Kidney epithelial cell (primary cell): ENCODE results near the gene KBTBD7. TPM values are rescaled to one million over a fixed set of nuclear protein-coding genes. Genes with fewer than 3 reads are reported as not detected.

ENCODE experiments used
- DNase-seq: peaks from one replicate; pipeline ENCODE4 v3.0.0-alpha.2; 2010; ENCODE audit warnings: low read depth
- H3K27me3 ChIP-seq: 2 replicates; pipeline ENCODE4 v1.6.0; 2011; ENCODE audit warnings: low read length; ENCODE audit not compliant: control insufficient read depth, insufficient read depth
- H3K36me3 ChIP-seq: 2 replicates; pipeline ENCODE4 v1.5.1; 2011; ENCODE audit warnings: low read length; ENCODE audit not compliant: control insufficient read depth, insufficient read depth
- H3K4me3 ChIP-seq: 2 replicates; pipeline ENCODE4 v1.5.1; 2011; ENCODE audit warnings: low read depth, mild to moderate bottlenecking, control low read depth, low read length
- total RNA-seq: library from RNA; depleted of rRNA; stranded (reverse); fragments of >200 nt; gene quantifications from 2 replicates; pipeline ENCODE4 v1.2.3, GENCODE V29; 2015
- TF ChIP-seq, protein P1 (sequence below): IDR thresholded peaks from 2 replicates; pipeline ENCODE4 v1.5.1; 2011; ENCODE audit warnings: mild to moderate bottlenecking, moderate library complexity, low read length, control low read depth, inconsistent platforms; ENCODE audit not compliant: insufficient read depth, poor library complexity, severe bottlenecking

KBTBD7 gene
- total RNA-seq, 1 donor from 2014 or later, result 3.3 TPM

DNA sequence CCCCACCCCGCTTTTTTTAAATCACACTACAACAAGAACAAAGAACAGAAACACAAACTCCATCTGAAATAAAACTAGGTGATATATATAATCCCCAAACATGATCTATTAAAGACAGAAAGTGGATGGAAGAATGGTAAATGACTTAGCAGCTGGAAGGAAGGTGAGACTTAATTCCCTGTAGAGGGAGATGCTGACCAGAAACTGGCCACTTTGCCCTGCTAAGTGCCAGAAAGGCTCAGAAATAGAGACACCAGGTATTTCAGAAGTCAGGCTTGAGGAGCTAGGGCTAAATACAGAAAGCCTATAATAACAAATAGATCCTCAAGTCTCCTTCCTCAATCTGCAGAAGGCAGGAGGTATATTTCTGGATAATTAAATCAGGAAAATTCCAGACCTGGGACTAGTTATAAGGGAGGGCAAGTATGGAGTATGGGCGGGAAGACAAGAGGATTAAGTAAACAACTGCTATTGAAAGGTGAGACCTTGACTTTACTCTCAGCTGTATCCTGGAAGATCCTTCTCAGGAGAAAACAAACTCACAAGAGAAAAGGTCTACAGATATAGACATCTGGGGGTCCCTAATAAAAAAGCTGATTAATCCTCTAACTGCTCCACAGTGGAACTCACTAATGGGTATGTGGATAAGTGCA lies 36.8 kb upstream of the KBTBD7 start:
- DNase-seq, result no peak
- TF ChIP-seq, protein P1, sequence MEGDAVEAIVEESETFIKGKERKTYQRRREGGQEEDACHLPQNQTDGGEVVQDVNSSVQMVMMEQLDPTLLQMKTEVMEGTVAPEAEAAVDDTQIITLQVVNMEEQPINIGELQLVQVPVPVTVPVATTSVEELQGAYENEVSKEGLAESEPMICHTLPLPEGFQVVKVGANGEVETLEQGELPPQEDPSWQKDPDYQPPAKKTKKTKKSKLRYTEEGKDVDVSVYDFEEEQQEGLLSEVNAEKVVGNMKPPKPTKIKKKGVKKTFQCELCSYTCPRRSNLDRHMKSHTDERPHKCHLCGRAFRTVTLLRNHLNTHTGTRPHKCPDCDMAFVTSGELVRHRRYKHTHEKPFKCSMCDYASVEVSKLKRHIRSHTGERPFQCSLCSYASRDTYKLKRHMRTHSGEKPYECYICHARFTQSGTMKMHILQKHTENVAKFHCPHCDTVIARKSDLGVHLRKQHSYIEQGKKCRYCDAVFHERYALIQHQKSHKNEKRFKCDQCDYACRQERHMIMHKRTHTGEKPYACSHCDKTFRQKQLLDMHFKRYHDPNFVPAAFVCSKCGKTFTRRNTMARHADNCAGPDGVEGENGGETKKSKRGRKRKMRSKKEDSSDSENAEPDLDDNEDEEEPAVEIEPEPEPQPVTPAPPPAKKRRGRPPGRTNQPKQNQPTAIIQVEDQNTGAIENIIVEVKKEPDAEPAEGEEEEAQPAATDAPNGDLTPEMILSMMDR, result no peak
- Histone ChIP-seq H3K36me3 (no peaks in the 10 kb centered on the region), H3K27me3 (no peaks in the 10 kb centered on the region), H3K4me3 (no peak overlapping the region)

DNA sequence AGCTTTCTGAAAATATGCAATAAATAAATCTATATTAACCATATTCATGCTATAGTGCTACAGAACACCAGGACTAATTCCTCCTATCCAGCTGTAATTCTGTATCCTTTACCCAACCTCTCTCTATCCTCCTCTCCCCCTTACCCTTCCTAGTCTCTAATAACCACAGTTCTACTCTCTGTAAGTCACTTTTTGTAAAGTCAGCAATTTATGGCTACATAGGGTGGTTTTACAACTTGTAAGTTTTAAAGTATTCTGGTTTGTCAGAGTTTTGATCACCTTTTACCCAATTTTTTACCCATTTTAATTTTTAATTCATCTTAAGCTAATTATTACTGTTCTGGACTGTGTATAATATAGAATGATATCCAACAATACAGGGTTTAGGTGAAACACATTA lies 35.0 kb upstream of the KBTBD7 start:
- Histone ChIP-seq H3K27me3 (no peaks in the 10 kb centered on the region), H3K4me3 (no peak overlapping the region), H3K36me3 (no peaks in the 10 kb centered on the region)
- no peak for DNase-seq
- TF ChIP-seq, protein P1, result no peak

DNA sequence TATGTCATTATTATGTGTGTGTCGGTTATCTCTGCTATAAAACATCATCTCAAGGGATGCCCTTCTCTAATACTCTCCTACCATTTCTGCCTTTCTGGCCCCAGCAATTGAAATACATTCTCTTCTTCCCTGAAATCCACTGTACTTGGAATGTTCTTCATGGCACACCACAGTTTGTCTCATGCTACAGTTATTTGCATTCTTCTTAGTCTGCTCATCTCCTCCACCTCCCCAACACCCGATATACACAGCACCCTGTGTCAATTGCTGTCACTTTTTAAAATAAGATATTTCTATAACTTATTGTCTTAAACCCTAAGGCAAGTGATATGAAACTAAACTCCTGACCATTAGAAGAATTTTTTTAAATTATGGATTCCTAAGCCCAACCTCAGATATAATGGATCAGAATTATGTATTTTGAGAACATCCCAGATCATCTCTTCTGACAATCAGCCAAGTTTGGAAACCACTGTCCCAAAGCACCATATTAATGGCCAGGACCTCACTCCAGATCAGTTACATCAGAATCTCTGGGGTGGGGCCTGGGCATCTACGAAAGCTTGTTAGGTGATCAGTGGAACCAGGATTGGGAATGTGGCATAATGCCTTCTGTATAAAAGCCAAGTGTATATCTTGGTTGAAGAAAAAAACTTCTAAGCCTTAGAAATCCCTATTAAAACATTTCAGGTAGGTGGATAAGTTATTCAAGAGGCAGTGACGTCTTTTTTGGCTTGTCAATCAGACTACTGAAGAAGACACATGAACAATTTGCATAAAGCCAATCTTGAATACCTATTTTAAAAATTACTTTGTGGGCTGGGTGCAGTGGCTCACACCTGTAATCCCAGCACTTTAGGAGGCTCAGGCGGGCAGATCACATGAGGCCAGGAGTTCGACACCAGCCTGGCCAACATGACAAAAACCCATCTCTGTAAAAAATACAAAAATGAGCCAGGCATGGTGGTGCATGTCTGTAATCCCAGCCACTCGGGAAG lies 30.0 kb upstream of the KBTBD7 start:
- no peaks in the 10 kb centered on the region for H3K27me3 ChIP-seq
- DNase-seq, result peak; percentile 28
- TF ChIP-seq, protein P1, result no peak

DNA sequence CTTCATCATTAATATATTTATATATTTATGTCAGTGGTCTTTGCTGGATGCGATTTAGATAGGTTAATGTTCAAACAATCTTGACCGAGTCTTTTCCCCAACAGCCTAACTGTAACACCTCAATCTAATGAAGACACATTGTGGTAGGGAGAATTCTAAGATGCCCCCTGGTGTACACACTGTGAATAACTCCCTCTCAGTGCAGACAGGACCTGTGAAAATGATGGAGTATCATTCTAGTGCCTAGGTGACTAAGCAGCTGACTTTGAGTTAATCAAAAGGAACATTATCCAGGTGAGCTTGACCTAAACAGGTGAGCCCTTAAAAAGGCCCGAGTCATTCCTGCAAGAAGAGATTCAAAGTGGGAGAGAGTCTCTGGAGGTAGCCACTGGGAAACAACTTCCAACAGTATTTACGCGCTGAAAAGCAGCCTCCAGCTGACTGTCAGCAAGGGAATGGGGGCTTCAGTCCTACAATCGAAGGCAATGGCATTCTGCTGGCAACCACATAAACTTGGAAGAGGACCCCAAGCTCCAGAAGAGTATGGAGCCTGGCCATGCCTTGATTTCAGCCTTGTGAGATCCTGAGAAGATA lies 28.0 kb upstream of the KBTBD7 start:
- TF ChIP-seq, protein P1, result peak; percentile 71
- no peaks in the 10 kb centered on the region for H3K36me3 ChIP-seq
- no peaks in the 10 kb centered on the region for H3K27me3 ChIP-seq
- no peak overlapping the region for H3K4me3 ChIP-seq
- DNase-seq, result peak; percentile 12

More for the DNA sequence above, 30.0 kb upstream of the KBTBD7 start:
- H3K36me3 ChIP-seq, result no peaks in the 10 kb centered on the region
- no peak overlapping the region for H3K4me3 ChIP-seq

DNA sequence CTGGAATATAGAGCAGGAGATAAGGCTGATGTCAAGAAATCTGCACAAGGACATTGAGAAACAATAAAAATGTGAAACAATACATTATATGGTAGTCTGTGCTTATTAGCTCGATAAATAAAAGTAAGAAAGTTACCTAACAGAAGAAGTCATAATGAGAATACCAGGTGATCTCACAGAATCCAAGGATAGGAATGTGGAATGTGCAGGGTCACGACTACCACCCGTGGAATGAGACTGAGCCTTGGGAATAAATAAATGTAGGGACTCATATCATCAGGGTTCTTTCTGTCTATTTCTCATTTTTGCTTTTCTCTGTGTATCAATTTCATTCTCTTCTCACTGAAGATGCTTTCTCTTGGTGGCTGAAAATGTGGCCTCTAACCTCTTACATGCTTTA lies 26.0 kb upstream of the KBTBD7 start:
- TF ChIP-seq, protein P1, result no peak
- no peak for DNase-seq
- H3K27me3 ChIP-seq, result no peaks in the 10 kb centered on the region
- no peaks in the 10 kb centered on the region for H3K36me3 ChIP-seq
- H3K4me3 ChIP-seq, result no peak overlapping the region
